Measurements from ENCODE around the gene SOX18. TPM values are rescaled to one million over a fixed set of nuclear protein-coding genes. Genes with fewer than 3 reads are reported as not detected.

SOX18 gene
- total RNA-seq, 4 donors from 2014 or later = 1.1 to 7.3 (median 4.3) TPM

GRCh38 chr20:64049878-64050260, 430 bp upstream of the SOX18 start:
- H3K4me3 ChIP-seq (ENCODE audit: low read depth, poor library complexity, severe bottlenecking) = no peak overlapping the region
- 40 to 62% methylated on average over 3 to 6 of the region's 16 CpGs for WGBS, 2 donors
- TF ChIP-seq CTCF (IDR thresholded peaks at IDR 0.05) (no peak), POLR2A (IDR thresholded peaks at IDR 0.05) (no peak)
- DNase-seq (ENCODE audit: low spot score in 2 of 2) = no peak
- intact Hi-C loops (cut with DNase I; ENCODE audit: low total_unique reads) = no loop called here

GRCh38 chr20:64048402-64049044, 916 bp downstream of the SOX18 start:
- 2 to 15% methylated on average over 10 to 61 of the region's 101 CpGs for WGBS, 2 donors
- no peak for DNase-seq (ENCODE audit: low spot score in 2 of 2)
- no peak overlapping the region for H3K4me3 ChIP-seq (ENCODE audit: low read depth, poor library complexity, severe bottlenecking)
- intact Hi-C loops (cut with DNase I; ENCODE audit: low total_unique reads) = no loop called here
- TF ChIP-seq CTCF (IDR thresholded peaks at IDR 0.05) (no peak), POLR2A (IDR thresholded peaks at IDR 0.05) (no peak)

- intact Hi-C loops (cut with DNase I; ENCODE audit: low total_unique reads) = no loop called here
- TF ChIP-seq CTCF (IDR thresholded peaks at IDR 0.05) = no peak
- no peak for TF ChIP-seq POLR2A (IDR thresholded peaks at IDR 0.05)
- 42 to 57% methylated on average over 13 to 31 of the region's 49 CpGs for WGBS, 2 donors
- DNase-seq (ENCODE audit: low spot score in 2 of 2) = no peak
- H3K4me3 ChIP-seq (ENCODE audit: low read depth, poor library complexity, severe bottlenecking) = no peak overlapping the region
Observed at GRCh38 chr20:64047968-64048401, 1.5 kb downstream of the SOX18 start.

- TF ChIP-seq POLR2A (IDR thresholded peaks at IDR 0.05) (no peak), CTCF (IDR thresholded peaks at IDR 0.05) (no peak)
- WGBS, 2 donors = 77 to 79% methylated on average over 8 of the region's 8 CpGs
- no peak for DNase-seq (ENCODE audit: low spot score in 2 of 2)
- peak overlapping the region; percentile 3 for H3K4me3 ChIP-seq (ENCODE audit: low read depth, poor library complexity, severe bottlenecking)
- intact Hi-C loops (cut with DNase I; ENCODE audit: low total_unique reads) = no loop called here
Observed at GRCh38 chr20:64047046-64047389, 2.4 kb downstream of the SOX18 start.

- no peak overlapping the region for H3K4me3 ChIP-seq (ENCODE audit: low read depth, poor library complexity, severe bottlenecking)
- intact Hi-C loops (cut with DNase I; ENCODE audit: low total_unique reads) = no loop called here
Observed at GRCh38 chr20:64045346-64046011, 4.0 kb downstream of the SOX18 start.

More at GRCh38 chr20:64045346-64046011, 4.0 kb downstream of the SOX18 start:
- DNase-seq (ENCODE audit: low spot score in 2 of 2) = no peak
- WGBS, 2 donors = 48 to 53% methylated on average over 9 to 11 of the region's 11 CpGs
- TF ChIP-seq CTCF (IDR thresholded peaks at IDR 0.05) (no peak), POLR2A (IDR thresholded peaks at IDR 0.05) (no peak)

All from lower leg skin (tissue), 4 donors.